T-helper 2 cell (primary cell): ENCODE measurements around the gene ACTN2.

Experiments
- DNase-seq, 5 experiments: peaks; one replicate each; pipeline versions ENCODE4 v3.0.0 to v3.0.0-alpha.2; 2012 to 2022

Gene ACTN2

DNA sequence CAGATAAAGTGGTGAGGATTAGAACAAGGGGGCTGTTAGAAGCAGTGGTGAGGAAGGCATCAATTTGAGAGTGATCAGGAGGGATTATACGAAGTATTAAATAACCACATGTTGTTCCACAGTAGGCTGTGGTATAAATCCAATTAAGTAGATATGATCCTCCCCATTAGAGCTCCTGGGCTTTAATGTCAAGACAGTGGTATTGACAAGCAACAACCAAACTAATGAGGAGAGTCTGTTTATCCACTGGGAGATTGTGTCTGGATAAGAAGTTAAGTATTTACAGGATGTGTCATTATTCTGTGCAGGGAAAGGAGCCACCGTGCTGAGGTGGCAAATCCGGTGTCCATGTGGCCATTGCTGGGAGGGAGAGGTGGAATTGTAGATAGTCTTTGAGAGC is 5.8 kb downstream of the ACTN2 start:
- DNase-seq: no peak

DNA sequence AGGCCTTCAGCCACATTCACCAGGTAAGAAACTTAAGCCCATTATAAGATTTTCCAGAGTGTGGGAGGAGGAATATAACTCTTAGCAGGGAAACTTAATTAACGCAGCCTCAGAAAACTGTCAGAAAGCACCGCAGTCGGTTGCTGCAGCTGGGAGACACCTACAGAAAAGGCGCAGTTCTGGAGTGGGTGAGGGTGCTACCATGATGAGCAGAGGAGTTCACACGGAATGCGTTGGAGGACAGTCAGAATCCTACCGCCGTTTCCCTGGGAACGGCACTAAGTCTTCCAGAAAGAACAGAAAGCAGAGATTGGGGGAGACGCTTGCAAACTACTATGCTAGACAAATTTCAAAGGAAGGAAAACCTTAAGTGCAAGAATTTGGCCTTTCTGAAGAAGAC is 6.4 kb downstream of the ACTN2 start:
- DNase-seq: no peak

DNA sequence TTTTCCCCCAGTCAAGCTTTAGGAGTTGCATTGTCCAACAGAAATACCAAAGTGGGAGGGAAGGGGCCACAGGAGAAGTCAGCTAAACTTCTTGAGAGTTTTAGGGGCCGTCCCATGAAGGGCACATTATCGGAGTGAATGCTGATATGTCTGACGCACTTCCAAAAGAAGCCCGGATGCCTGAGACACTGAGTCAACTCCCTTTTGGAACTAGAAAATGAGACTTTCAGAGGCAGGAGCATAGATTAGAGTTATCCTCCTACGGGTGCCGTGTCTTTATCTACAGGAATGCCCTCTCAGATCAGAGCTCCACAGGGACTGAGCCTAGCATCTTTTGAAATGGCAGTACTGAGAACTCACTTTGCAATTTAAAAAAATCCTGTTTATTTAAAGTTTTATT is 13.1 kb downstream of the ACTN2 start:
- DNase-seq: no peak

DNA sequence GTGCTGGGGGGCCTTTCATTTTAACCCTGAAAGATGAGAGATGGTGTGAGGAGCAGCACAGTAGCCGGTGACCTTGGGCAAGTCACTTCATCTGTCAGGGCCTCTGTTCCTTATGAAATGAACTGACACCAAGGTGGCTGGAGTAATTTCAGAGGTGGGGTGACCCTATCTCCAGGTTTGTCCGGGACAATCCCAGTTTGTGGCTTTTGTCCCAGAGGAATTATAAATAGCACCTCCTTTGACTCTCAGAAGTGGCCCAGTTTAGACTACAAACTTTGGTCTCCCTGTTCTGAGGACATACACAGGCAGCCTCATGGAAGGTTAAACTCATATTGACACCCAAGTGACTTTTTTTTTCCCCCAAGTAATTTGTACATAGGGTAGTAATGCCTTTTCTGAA is 14.6 kb downstream of the ACTN2 start:
- DNase-seq: no peak

DNA sequence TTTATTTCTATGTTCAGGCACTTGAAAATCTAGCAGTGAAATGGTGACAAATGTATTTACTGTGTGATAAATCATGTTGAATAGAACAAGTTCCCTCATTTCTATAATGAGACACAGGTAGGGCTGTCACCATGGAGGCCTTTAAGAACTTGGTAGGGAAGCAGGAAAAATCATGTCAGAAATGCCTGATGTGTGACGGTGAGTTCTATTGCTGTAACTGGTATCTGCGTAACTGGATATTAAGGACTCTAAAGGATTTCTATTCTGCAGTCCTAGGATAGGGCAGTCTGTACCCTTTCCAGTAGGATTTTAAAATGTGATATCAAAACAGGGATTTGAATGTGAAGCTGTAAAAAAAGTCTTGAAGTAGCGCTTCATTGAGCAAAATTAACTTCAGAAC is 15.5 kb downstream of the ACTN2 start:
- no peak for DNase-seq

DNA sequence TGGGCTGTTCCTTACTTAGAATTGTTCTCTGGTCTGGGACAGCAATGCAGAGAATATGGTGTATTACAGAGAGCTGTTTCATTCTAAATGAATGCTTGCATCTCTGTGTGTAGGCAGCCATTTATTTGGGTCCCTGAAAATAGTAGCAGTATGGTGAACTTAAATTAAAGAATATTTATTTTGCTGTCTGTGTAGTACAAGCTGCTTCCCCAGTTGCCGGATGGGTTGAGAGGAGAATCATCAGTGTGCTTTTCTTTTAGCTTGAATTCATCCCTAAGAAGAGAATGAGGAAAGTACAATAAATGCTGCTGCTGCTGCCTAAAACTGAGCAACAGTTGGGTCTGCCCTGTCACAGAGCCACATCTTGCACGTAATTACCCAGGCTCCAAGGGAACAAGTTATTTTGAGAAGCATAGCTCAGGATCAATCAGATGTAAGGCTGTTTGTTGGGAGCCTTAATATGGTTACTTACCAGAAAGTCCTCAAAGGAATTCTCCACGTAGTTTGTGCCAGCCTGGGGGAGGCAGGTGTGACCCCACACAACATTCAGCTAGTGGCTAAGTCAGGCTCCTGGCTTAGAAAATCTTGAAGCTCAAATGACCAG is 16.6 kb downstream of the ACTN2 start:
- no peak for DNase-seq

DNA sequence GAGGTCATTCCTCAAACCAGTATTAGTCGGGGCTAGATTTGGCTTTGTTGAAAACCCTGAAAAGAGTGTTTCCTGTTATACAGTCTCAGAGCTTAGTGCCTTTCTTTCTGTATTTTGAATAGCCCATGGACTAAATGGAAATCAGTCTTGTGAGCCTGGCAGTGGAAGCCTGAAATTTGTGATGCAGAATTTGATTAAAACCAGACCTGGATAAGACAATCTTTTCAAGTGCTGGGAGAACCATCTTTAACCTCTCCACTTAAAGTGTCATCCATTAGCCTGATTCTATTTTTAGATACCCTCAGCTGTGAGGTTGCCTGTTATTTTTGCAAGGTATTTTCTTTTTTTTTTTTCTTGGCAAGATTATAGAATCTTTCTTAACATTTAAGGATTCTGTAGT is 19.5 kb downstream of the ACTN2 start:
- DNase-seq: no peak

DNA sequence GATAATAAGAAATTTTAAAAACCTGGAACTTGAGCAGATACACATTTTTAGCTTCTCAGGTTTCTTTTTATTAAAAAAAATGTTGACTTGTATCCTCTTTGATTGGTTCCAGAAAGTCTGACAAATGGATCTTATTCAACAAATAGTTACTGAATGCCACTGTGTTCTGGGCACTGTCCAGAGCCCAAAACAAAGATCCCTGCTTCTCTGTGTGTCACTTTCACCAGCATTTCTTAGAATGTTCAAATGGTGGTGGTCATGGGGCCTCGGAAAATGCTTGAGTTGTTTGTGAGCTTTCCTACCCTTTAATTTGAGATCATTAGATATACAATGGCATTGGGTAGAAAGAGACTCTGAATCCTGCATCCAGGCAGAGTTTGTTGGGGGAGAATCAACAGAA is 19.9 kb downstream of the ACTN2 start:
- DNase-seq: no peak

DNA sequence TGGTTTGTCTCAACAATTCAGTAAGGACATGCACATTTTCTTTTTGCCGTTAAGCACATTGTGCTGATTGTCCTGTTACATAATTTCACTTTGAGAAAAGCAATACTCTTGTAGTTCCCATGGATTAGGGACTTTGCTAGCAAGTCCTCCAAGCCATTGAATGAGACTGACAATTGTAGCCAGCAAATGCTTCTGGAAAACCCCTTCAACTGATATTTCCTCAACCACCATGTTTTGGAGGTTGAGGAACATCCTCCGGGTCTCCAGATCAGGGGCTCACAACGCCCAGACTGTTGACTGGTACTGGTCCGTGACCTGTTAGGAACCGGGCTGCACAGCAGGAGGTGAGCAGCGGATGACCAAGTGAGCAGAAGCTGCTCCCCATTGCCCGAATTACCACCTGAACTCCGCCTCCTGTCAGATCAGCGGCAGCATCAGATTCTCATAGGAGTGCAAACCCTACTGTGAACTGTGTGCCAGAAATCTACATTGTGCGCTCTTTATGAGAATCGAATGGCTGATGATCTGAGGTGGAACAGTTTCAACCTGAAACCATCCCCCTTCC is 24.1 kb downstream of the ACTN2 start:
- DNase-seq: no peak

DNA sequence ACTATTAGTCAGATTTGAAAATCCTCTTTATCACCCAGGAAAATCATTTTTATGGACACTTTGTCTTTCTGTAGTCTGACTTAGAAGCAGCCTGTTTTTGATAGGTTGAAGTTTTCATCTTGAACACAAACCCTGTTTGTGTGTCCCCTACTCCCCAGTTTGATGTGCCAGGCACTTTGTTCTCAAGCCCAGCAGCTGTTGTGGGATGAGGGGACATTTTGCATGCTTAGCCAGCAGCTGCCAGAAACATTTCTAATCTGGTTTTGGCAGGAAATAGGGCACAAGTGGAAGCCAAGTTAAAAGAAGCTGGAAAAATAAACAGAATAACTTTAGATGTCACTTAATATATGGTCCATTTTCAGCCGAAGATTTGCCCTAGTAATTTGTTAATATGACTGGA is 29.9 kb downstream of the ACTN2 start:
- DNase-seq: no peak

DNA sequence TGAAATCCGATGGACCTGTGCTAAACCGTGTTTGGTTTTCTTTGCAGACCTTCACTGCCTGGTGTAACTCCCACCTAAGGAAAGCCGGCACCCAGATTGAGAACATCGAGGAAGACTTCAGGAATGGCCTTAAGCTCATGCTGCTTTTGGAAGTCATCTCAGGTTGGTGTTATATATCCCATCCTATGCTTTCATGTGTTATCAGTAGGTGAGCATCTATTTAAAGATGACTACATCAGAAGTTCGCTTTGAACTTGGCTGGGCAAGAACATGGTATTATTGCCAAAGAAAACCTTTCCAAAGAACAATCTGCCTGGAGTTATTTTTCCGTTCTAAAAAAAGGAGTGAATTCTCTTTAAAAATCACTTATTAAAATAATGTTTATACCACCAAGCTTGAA is 31.5 kb downstream of the ACTN2 start:
- no peak for DNase-seq

DNA sequence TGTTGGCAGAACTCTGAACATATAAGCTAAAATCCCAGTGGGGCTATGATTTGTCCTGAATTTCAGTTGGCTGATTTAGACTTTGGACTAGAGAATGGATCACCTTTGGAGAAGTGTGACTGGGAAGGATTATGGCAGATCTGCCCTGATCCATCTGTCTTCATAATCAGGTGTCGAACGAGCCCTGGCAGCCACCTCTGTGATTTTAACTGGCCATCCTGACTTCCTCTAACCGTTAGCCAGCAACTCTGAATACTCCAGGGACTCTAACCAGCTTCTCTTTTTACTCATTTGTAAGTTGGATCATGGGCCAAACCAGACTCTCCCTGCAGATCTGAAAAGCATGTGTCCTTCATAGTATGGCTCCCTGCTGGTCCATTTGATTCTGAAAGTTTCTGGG is 32.0 kb downstream of the ACTN2 start:
- no peak for DNase-seq

DNA sequence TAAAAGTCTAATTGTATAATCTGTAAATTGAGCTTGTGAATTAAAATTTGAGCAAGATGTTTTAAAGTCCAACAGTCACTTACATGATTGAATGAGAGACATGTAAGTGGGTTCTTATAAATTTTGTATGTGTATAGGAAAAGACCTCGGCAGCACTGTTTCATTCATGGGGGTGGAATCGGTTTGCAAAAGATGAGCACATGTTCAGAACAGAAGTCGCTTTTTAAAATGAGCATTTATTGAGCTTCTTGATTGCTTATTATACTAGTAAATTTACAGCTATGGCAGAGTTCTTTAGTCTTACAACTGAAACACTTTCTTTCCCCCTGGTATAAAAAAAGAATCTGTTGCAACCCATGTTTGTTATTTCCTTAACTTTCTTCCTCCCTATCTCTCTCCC is 33.9 kb downstream of the ACTN2 start:
- no peak for DNase-seq

DNA sequence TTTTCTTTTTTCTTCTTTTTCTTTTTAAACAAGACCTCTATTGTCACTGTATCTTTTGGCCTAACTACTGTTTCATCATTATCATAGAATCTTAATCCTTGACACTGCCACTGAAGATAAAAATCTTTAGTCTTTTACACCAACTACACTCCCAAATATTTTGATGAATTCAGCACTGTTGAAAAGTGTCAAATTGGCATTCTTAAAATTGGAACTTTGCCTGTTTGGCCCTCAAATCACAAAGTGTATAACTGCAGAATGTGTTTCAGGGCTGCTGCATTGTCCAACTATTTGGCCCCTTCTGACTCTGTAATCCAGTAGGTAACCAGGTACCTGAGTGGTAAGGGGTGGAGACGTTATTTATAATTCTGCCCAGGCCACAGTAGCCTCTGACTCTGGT is 34.3 kb downstream of the ACTN2 start:
- no peak for DNase-seq

DNA sequence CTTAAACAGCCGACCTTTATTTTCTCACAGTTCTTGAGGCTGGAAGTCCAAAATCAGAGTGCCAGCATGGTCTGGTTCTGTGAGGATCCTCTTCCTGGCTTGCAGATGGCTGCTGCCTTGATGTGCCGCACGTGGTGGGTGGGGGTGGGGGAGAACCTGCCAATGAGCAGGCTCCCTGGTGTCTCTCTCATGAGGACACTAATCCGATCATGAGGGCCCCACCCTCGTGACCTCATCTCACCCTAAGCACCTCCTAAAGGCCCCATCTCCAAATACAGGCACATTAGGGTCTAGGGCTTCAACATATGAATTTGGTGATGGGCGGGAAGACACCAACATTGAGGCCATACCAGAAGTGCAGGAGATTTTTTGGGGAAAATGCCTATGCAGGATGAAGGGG is 37.8 kb downstream of the ACTN2 start:
- no peak for DNase-seq

DNA sequence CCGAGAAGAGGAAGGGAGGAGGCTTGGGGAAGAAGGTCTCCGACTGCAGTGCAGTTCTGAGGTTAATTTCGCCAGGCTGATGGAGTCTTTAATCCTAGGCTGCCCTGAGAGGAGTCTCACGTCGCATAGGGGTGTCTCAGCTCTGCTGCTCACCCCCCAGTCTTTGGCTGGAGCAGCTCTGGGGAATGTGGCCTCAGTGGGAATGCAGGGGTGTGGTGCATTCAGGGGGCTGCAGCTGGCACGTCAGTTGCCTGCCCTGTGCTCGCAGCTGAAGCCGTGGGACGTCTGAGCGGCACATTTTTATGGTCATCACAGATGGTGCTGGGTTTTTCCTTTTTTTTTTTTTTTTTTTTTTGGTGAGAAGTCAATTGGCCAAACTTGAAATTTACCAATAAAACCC is 38.2 kb downstream of the ACTN2 start:
- no peak for DNase-seq

DNA sequence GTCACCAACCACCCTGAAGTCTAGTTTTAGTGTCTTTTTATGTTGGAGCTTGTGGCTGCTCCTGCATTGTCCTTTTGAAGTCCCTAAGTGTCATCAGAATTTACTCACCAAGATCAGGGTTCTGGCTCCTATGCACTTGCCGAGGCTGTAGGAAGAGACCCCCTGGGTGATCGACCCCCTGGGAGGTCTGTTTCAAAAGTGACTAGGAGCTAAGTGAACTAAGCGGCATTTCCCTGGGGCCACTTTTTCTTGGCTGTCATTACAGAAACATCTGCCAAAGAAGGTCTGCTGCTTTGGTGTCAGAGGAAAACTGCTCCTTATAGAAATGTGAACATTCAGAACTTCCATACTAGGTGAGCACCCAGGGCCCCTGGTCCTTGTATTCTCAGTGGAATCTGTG is 39.4 kb downstream of the ACTN2 start:
- no peak for DNase-seq

DNA sequence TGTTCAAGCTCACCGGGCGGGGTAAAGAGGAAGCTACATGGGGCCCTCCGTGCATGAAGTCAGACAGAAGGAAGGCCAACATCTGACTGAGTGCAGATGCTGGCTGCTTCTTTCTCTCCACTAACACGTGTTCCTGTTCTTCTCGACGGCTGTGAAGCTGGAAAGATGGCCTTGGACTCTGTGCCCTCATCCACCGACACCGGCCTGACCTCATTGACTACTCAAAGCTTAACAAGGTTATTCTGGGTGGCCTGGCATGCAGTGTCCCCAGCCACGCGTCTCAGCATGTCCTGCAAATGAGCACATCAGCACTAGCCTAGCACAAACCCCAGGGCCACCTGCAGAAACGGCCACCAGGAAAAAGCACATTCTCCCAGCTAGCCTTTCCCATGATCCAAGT is 41.2 kb downstream of the ACTN2 start:
- DNase-seq: no peak

DNA sequence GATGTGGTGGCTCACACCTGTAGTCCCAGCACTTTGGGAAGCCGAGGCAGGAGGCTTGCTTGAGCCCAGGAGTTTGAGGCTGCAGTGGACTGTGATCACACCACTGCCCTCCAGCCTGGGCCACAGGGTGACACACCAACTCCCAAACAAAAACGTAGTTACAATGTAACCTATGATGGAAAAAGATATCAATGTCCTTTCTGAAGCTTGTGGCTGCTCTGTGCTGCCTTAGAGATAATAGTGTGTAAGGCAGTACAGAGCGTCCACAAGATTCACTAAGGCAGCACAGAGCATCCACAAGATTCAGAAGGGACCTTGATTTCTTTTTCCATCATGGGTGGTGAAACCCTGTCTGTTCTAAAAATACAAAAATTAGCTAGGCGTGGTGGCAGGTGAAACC is 42.5 kb downstream of the ACTN2 start:
- no peak for DNase-seq

DNA sequence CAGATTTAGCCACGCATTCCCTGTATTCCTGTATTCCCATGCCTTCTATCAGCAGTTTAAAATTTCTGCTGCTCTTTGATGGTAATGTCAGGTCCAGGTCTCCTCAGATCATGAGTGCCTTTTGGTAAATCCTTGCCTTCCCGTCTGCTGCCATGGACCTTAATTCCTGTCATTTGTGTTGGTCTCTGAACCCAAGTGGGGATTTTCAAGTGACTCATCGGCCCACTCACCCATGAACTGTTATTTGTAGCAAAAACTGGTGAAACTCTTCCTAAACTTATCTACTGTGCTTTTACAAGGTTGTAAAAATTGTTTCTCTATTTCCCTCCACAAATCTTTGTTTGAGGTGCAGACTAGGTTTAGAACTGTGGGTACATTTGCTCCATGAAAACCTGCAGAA is 47.4 kb downstream of the ACTN2 start:
- DNase-seq: no peak

DNA sequence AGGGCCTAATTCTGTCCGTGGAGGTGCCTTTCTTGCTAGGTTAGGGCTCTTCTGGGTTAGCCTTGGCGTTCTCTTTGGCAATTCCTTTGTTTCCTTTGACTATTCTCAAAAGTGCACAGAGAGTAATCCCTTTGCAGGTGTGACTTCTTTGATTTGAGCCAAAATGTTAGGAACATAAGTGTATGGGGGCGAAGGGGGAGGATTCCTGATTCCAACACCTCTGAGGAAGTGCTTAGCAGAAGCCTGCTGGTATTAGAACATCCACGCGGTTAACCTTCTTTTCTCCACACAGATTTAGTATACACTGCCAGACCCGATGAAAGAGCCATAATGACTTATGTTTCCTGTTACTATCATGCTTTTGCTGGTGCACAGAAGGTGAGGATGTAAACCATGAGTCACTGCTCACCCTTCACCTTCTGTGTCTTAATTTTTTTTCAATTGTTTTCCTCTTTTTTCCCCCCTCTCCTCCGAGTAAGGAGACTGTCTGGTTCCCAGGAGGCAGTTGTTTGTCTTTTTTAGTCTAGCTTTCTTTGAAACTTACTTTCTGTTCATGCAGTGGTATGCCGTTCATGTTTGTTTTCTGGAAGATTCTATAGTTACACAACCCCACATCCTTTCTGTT is 48.0 kb downstream of the ACTN2 start:
- DNase-seq: peak in 1 of 5 experiments; percentile 9

DNA sequence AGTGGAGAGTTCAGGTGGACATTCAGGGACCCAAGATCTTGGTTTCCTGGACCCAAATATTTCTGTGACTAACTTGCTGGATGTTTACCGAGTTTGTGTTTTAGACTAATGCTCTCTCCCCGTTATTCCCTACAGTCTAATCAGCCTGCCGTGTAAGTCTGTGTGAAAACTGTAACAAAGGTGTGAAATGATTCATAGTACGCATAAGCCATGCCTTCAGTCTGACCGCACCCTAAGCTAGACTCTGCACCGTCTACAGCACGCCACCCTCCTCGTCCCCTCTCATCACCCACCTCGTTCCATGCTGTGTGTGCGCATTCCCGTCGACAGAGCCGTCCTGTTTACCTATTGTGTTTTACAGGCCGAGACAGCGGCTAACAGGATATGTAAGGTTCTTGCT is 50.5 kb downstream of the ACTN2 start:
- DNase-seq: no peak

DNA sequence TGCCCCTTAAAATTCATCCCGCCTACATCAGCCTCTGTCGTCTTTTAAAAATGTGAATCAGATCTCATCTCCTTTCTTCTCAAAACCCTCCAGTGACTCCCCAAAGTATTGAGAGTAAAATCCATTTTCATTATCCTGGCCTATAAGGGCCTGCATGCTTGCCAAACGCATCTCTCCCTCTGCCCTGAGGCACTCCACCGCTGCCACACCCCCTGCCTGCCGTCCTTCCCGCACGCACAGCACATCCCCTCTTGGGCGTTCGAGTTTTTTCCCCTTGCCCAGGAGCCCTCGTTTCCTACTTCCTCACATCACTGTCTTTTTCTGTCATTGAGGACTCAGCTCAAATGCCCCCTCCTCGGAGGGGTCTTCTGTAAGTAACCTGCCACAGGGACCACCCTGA is 55.5 kb downstream of the ACTN2 start:
- no peak for DNase-seq

DNA sequence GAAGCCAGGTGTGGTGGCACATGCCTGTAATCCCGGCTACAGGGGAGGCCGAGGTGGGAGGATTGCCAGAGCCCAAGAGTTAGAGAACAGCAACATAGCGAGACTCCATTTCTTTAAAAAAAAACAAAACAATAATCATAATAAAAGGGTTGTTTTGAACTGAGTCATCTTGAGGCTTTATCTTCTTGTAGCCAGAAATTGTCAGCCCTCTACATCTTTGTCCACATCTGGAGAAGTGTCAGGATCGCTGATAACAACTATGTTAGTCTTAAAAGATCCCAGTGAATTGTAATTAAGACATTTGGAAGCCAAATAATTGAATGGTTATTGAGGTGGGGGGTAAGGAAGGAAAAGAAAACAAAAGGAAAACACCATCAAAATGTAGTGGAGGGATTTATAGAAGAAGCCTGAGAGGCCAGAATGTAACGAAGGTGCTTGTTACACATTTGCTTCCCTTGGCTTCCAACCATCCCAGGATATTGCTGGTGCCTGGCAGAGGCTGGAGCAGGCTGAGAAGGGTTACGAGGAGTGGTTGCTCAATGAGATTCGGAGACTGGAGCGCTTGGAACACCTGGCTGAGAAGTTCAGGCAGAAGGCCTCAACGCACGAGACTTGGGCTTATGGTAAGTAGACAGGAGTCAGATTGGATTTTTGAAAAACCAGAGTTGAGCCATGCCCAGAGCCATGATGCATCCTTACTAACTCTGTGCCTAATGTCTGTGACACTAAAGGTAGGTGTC is 56.3 kb downstream of the ACTN2 start:
- DNase-seq: no peak
